ENCODE results near the gene VWA5A. TPM values are rescaled to one million over a fixed set of nuclear protein-coding genes. Genes with fewer than 3 reads are reported as not detected.

Gene VWA5A
- total RNA-seq, 3 donors from 2014 or later (not counting 1 experiment from before 2014, with no cell fraction given) = 9.2 to 12.9 (median 11.8) TPM

DNA sequence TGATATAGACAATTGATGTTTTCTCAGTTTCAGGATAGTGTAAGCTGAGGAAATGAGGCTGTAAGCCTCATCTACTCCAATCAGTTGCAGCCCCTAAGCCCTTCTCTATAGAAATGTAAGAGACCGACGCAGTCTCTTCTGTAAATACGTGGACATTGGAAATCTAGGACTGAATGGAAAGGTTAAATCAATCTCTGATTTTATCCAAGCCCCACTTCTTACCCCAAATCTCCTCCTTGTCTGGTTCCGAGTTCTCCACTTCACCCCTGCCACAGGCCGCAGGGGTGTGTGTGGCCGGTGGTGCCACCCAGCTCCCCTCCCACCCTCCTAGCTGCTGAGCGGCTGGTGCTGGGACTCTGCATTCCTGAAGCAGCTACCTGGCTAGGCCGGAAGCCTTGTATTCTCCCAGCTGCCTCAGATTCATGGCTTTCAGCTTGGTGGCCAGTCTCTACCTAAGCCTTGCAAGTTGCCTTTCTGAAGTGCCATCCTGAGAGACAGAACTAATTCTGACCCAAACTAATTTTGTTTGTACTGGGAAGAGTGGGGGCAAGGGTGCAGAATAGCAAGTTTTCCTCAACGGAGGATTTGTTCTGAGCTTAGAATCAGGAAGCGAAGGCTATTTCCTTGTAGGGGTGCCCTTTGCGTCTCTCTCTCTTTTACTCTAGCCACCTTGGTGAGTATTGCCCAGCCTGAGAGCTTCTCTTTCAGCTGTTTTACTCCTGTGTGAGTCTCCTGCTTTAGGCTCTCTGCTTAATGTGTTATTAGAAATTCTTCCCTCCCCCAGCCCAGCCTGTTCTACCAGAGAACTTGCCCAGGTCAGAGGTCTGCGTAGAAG, 749 bp downstream of the VWA5A start:
- Histone ChIP-seq H3K36me3 (ENCODE audit: control insufficient read depth, insufficient read depth, low read length) (peaks cover 18% of the 10 kb centered on the region), H3K4me1 (ENCODE audit: control insufficient read depth, insufficient read depth, low read length) (peaks cover 9% of the 10 kb centered on the region), H3K27ac (ENCODE audit: low read length) (peak overlapping the region; percentile 29), H3K27me3 (ENCODE audit: control insufficient read depth, insufficient read depth, low read length) (no peaks in the 10 kb centered on the region), H3K4me3 (ENCODE audit: low read length) (peak overlapping the region; percentile 60), H3K9me3 (ENCODE audit: control insufficient read depth, insufficient read depth, low read length) (no peaks in the 10 kb centered on the region)
- peaks cover under 1 to 11% of the 10 kb centered on the region in 2 donors for H3K27me3 Mint-ChIP-seq (ENCODE audit: low read depth in 2 of 2)
- peak overlapping the region; percentile 68 to 80 for H3K27ac Mint-ChIP-seq
- ATAC-seq (peak; percentile 46 to 57 (median 48)), DNase-seq (peak in 1 of 2 donors; percentile 4)
- H3K9me3 Mint-ChIP-seq = no peaks in the 10 kb centered on the region
- 27% methylated on average over 9 of the region's 12 CpGs for WGBS (ENCODE audit: insufficient coverage)
- H3K36me3 Mint-ChIP-seq = peaks cover 19% of the 10 kb centered on the region
- intact Hi-C loops (cut with micrococcal nuclease) = no loop called here
- peak overlapping the region; percentile 96 for H3K4me3 Mint-ChIP-seq
- H3K4me1 Mint-ChIP-seq = peaks cover 36 to 37% of the 10 kb centered on the region in 2 donors
- no peak for TF ChIP-seq CTCF (IDR thresholded peaks at IDR 0.05)

DNA sequence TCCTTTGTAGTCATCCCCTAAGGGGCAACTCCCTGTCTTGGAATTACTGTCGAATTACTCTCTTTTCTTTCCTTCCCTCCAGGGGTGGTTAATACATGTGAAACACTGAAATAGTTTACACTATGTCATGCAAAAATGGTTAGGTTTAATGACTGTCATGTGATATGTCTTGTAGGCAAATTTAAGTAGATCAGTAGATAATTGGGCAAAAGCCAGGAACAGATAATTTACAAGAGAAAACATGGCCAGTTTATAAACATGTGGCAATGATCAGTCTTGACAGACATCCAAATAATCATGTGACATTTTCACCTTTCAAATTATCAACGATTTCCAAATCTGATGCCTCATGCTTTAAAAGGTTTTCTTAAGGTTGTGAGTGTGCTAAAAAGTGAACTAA, 3.9 kb downstream of the VWA5A start:
- no peaks in the 10 kb centered on the region for H3K27me3 Mint-ChIP-seq (ENCODE audit: low read depth in 2 of 2)
- no peak for ATAC-seq
- H3K4me3 Mint-ChIP-seq = no peak overlapping the region
- peaks cover 29% of the 10 kb centered on the region for H3K36me3 ChIP-seq (ENCODE audit: control insufficient read depth, insufficient read depth, low read length)
- H3K9me3 ChIP-seq (ENCODE audit: control insufficient read depth, insufficient read depth, low read length) = no peaks in the 10 kb centered on the region
- no peak overlapping the region for H3K4me3 ChIP-seq (ENCODE audit: low read length)
- H3K27ac Mint-ChIP-seq = no peak overlapping the region
- TF ChIP-seq CTCF (IDR thresholded peaks at IDR 0.05) = no peak
- no peak overlapping the region for H3K27ac ChIP-seq (ENCODE audit: low read length)
- DNase-seq = no peak
- no CpG with 5 or more reads among the region's 2 CpGs for WGBS (ENCODE audit: insufficient coverage)
- intact Hi-C loops (cut with micrococcal nuclease) = no loop called here
- no peaks in the 10 kb centered on the region for H3K27me3 ChIP-seq (ENCODE audit: control insufficient read depth, insufficient read depth, low read length)
- H3K9me3 Mint-ChIP-seq = no peaks in the 10 kb centered on the region
- peaks cover 9% of the 10 kb centered on the region for H3K4me1 ChIP-seq (ENCODE audit: control insufficient read depth, insufficient read depth, low read length)
- peaks cover 36 to 37% of the 10 kb centered on the region in 2 donors for H3K4me1 Mint-ChIP-seq
- peaks cover 29% of the 10 kb centered on the region for H3K36me3 Mint-ChIP-seq

GRCh38 chr11:124120891-124121290, 5.6 kb downstream of the VWA5A start:
- DNase-seq (no peak), ATAC-seq (no peak)
- no peaks in the 10 kb centered on the region for H3K27me3 Mint-ChIP-seq (ENCODE audit: low read depth in 2 of 2)
- no peak overlapping the region for H3K27ac ChIP-seq (ENCODE audit: low read length)
- H3K4me1 ChIP-seq (ENCODE audit: control insufficient read depth, insufficient read depth, low read length) = peaks cover 7% of the 10 kb centered on the region
- H3K27ac Mint-ChIP-seq = no peak overlapping the region
- no peak for TF ChIP-seq CTCF (IDR thresholded peaks at IDR 0.05)
- H3K9me3 ChIP-seq (ENCODE audit: control insufficient read depth, insufficient read depth, low read length) = no peaks in the 10 kb centered on the region
- no peak overlapping the region for H3K4me3 ChIP-seq (ENCODE audit: low read length)
- no peaks in the 10 kb centered on the region for H3K9me3 Mint-ChIP-seq
- peaks cover 41% of the 10 kb centered on the region for H3K36me3 Mint-ChIP-seq
- no peaks in the 10 kb centered on the region for H3K27me3 ChIP-seq (ENCODE audit: control insufficient read depth, insufficient read depth, low read length)
- peaks cover 37% of the 10 kb centered on the region for H3K36me3 ChIP-seq (ENCODE audit: control insufficient read depth, insufficient read depth, low read length)
- H3K4me3 Mint-ChIP-seq = no peak overlapping the region
- H3K4me1 Mint-ChIP-seq = peaks cover 22 to 24% of the 10 kb centered on the region in 2 donors
- intact Hi-C loops (cut with micrococcal nuclease) = no loop called here
- 86% methylated on average over 3 of the region's 4 CpGs for WGBS (ENCODE audit: insufficient coverage)
